ENCODE data around the gene PTPRM. TPM values are rescaled to one million over a fixed set of nuclear protein-coding genes. Genes with fewer than 3 reads are reported as not detected.

PTPRM gene
- total RNA-seq, 1 experiment from 2014 or later = 42.3 TPM

DNA sequence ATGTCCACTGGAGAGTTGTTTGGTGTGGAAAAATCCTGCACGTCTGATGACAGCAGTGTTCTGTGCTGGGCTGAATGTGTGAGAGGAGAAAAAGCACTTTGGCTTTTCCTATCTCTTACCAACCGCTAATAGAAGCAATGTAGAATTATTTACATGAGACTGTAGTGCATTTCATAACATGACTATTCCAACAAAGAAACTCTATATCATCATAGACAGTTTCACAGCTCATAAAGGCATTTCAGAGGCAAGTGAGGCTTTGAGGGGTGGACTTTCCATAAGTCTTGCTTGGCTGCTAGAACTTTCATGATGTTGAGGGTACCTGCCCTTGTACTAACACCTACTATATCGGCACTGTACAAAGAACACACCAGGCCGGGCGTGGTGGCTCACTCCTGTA lies 697.0 kb downstream of the PTPRM start:
- H3K9me3 Mint-ChIP-seq (ENCODE audit: low read depth, unreplicated experiment) = no peaks in the 10 kb centered on the region
- H3K27ac Mint-ChIP-seq (ENCODE audit: unreplicated experiment) = no peak overlapping the region
- CTCF ChIA-PET = interaction anchor here (0.6 to 0.7 kb wide), 2 partner anchors 885 to 1020 kb away, joined by 3 to 4 read pairs; no protein-coding TSS in a partner anchor
- BruUV-seq (replicated peaks) = no TSS peak
- no peaks in the 10 kb centered on the region for H3K36me3 Mint-ChIP-seq (ENCODE audit: insufficient read depth, unreplicated experiment)
- no peaks in the 10 kb centered on the region for H3K27me3 Mint-ChIP-seq (ENCODE audit: unreplicated experiment)
- no peak for DNase-seq
- intact Hi-C loops (cut with micrococcal nuclease; ENCODE audit: unreplicated experiment) = no loop called here
- H3K4me1 Mint-ChIP-seq (ENCODE audit: low read depth, unreplicated experiment) = peaks cover 8% of the 10 kb centered on the region
- no peak overlapping the region for H3K4me3 Mint-ChIP-seq (ENCODE audit: low read depth, unreplicated experiment)
- TF ChIP-seq, protein P1, sequence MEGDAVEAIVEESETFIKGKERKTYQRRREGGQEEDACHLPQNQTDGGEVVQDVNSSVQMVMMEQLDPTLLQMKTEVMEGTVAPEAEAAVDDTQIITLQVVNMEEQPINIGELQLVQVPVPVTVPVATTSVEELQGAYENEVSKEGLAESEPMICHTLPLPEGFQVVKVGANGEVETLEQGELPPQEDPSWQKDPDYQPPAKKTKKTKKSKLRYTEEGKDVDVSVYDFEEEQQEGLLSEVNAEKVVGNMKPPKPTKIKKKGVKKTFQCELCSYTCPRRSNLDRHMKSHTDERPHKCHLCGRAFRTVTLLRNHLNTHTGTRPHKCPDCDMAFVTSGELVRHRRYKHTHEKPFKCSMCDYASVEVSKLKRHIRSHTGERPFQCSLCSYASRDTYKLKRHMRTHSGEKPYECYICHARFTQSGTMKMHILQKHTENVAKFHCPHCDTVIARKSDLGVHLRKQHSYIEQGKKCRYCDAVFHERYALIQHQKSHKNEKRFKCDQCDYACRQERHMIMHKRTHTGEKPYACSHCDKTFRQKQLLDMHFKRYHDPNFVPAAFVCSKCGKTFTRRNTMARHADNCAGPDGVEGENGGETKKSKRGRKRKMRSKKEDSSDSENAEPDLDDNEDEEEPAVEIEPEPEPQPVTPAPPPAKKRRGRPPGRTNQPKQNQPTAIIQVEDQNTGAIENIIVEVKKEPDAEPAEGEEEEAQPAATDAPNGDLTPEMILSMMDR (IDR thresholded peaks at IDR 0.05; ENCODE audit: unreplicated experiment) = no peak

DNA sequence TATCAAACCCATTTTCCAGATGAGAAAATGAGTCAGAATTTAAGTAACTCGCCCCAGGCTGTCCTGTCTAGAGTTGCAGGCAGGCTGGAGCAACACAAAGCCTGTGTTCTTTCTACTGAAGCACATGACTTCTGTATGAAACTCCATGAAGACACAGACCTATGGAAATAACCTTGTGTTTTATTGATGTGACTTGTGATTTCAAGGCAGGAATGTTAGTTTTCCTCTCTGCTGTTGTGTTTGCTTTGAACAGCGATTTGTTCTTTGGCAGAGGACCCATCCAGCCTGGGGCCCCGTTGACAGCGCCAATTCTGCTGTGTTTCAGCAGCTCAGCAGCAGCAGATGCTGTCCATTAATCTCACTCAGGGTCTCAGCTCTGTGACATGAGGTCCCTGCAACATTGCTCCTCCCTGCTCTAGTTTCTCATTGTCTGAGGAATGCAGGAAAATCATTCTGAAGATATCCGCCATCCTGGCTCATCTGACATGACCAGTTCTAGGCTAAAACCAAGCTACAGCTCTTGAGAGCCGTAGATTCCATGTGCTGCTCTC lies 697.8 kb downstream of the PTPRM start:
- H3K36me3 Mint-ChIP-seq (ENCODE audit: insufficient read depth, unreplicated experiment) = no peaks in the 10 kb centered on the region
- no peak for DNase-seq
- intact Hi-C loops (cut with micrococcal nuclease; ENCODE audit: unreplicated experiment) = no loop called here
- CTCF ChIA-PET = no interaction called here
- TF ChIP-seq, protein P1 (IDR thresholded peaks at IDR 0.05; ENCODE audit: unreplicated experiment) = no peak
- no peaks in the 10 kb centered on the region for H3K27me3 Mint-ChIP-seq (ENCODE audit: unreplicated experiment)
- H3K4me3 Mint-ChIP-seq (ENCODE audit: low read depth, unreplicated experiment) = no peak overlapping the region
- H3K4me1 Mint-ChIP-seq (ENCODE audit: low read depth, unreplicated experiment) = peaks cover 6% of the 10 kb centered on the region
- BruUV-seq (replicated peaks) = no TSS peak
- no peak overlapping the region for H3K27ac Mint-ChIP-seq (ENCODE audit: unreplicated experiment)
- H3K9me3 Mint-ChIP-seq (ENCODE audit: low read depth, unreplicated experiment) = no peaks in the 10 kb centered on the region

DNA sequence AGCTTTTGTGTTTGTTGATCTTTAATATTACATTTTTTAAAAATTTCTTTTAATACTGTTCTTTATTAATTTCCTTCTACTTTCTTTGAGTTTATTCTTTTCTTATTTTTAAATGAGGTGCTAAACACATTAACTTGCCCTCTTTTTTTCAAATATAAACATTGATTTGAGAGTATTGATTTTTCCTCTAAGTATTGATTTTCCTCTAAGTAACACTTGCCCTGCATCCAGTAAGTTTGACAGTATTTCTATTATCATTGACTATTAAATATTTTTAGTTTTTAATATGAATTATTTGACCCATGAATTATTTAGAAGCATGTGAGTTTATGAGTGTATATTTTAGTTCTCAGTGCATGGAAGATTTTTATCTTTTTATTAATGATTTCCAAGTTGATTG lies 705.1 kb downstream of the PTPRM start:
- TF ChIP-seq, protein P1 (IDR thresholded peaks at IDR 0.05; ENCODE audit: unreplicated experiment) = no peak
- peaks cover 14% of the 10 kb centered on the region for H3K4me1 Mint-ChIP-seq (ENCODE audit: low read depth, unreplicated experiment)
- H3K9me3 Mint-ChIP-seq (ENCODE audit: low read depth, unreplicated experiment) = no peaks in the 10 kb centered on the region
- H3K27me3 Mint-ChIP-seq (ENCODE audit: unreplicated experiment) = no peaks in the 10 kb centered on the region
- DNase-seq = no peak
- intact Hi-C loops (cut with micrococcal nuclease; ENCODE audit: unreplicated experiment) = no loop called here
- no peak overlapping the region for H3K27ac Mint-ChIP-seq (ENCODE audit: unreplicated experiment)
- H3K36me3 Mint-ChIP-seq (ENCODE audit: insufficient read depth, unreplicated experiment) = no peaks in the 10 kb centered on the region
- CTCF ChIA-PET = interaction anchor here (0.7 kb wide), 1 partner anchor 13 kb away, joined by 3 read pairs; no protein-coding TSS in a partner anchor
- no peak overlapping the region for H3K4me3 Mint-ChIP-seq (ENCODE audit: low read depth, unreplicated experiment)
- no TSS peak for BruUV-seq (replicated peaks)

DNA sequence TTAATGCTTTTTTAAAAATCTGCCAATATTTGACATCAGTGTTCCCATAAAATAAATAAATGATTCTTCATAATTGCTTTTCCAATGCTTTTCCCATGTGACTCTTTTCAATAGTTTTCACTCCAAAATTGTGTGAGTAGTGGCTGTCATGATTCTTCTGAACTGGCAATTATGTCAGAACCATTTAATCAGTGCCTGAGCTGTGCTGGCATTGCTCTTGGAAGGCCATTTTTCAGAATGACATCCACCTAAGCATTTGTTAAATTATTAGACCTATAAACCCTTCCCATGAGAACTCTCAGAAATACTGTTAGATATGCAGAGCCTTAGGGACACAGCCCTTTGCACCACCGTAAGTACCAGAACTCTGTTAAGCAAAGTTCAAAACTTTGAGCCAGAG lies 707.3 kb downstream of the PTPRM start:
- no peaks in the 10 kb centered on the region for H3K9me3 Mint-ChIP-seq (ENCODE audit: low read depth, unreplicated experiment)
- DNase-seq = no peak
- CTCF ChIA-PET = interaction anchor here (1.4 kb wide), 1 partner anchor 10 kb away, joined by 4 read pairs; no protein-coding TSS in a partner anchor
- no peak overlapping the region for H3K27ac Mint-ChIP-seq (ENCODE audit: unreplicated experiment)
- intact Hi-C loops (cut with micrococcal nuclease; ENCODE audit: unreplicated experiment) = no loop called here
- no peaks in the 10 kb centered on the region for H3K36me3 Mint-ChIP-seq (ENCODE audit: insufficient read depth, unreplicated experiment)
- TF ChIP-seq, protein P1 (IDR thresholded peaks at IDR 0.05; ENCODE audit: unreplicated experiment) = no peak
- H3K27me3 Mint-ChIP-seq (ENCODE audit: unreplicated experiment) = no peaks in the 10 kb centered on the region
- H3K4me3 Mint-ChIP-seq (ENCODE audit: low read depth, unreplicated experiment) = no peak overlapping the region
- BruUV-seq (replicated peaks) = no TSS peak
- peaks cover 14% of the 10 kb centered on the region for H3K4me1 Mint-ChIP-seq (ENCODE audit: low read depth, unreplicated experiment)

Measured in Calu3 (cell line).